B cell (primary cell): ENCODE results near the gene HSD11B2. TPM values are rescaled to one million over a fixed set of nuclear protein-coding genes. Genes with fewer than 3 reads are reported as not detected.
A peak's percentile ranks its signal among the peaks of the same experiment; 100 is the strongest.

Source experiments
- ATAC-seq: fragments of 200-7000 bp; cut with Tn5 transposase; one replicate; pipeline ENCODE4 v1.10.0; 2021; ENCODE audit warnings: low read depth, mild to moderate bottlenecking, moderate number of reproducible peaks, moderate library complexity
- CTCF ChIA-PET: fragments of 350-600 bp; sonication (Branson Sonifier 250); formaldehyde crosslinking; loops from one replicate; lab custom pipeline; 2021; ENCODE audit warnings: antibody characterized with exemption, inconsistent platforms; lab: Charles Lee
- POLR2A ChIA-PET: fragments of 350-600 bp; sonication (Branson Sonifier 250); formaldehyde crosslinking; loops from one replicate; lab custom pipeline; 2021; ENCODE audit warnings: antibody characterized with exemption; lab: Charles Lee
- DNase-seq: peaks from one replicate; pipeline ENCODE4 v3.0.0; 2013
- H2AFZ ChIP-seq: 2 replicates; pipeline ENCODE4 v1.6.1; 2012; ENCODE audit warnings: mild to moderate bottlenecking, low read depth, low read length; ENCODE audit not compliant: insufficient read depth, poor library complexity, severe bottlenecking
- H3K27ac ChIP-seq, 2 donors: 1 replicate in 1 of 2; 2 replicates in 1 of 2; pipeline ENCODE4 v1.5.1; 2012 to 2013; ENCODE audit warnings: low read length in 2 of 2, mild to moderate bottlenecking in 2 of 2, moderate library complexity in 1 of 2
- H3K27me3 ChIP-seq, 4 experiments: fragments of 200-600 bp in 1 of 4; sonication (generic) in 1 of 4; replicated peaks in 1 of 4; 1 replicate in 2 of 4; 2 replicates in 2 of 4; pipeline versions ENCODE4 v1.6.1 to v1.7.0; 2013 to 2016; ENCODE audit warnings: low read length in 3 of 4, mild to moderate bottlenecking in 2 of 4, mixed read lengths in 1 of 4, moderate library complexity in 1 of 4; ENCODE audit not compliant: insufficient read depth in 4 of 4, control insufficient read depth in 3 of 4; ENCODE audit errors: control extremely low read depth in 1 of 4
- H3K36me3 ChIP-seq, 2 experiments: replicated peaks in 1 of 2; 1 replicate in 1 of 2; 2 replicates in 1 of 2; pipeline versions ENCODE4 v1.6.1 to v1.7.1; 2013; ENCODE audit warnings: low read length in 1 of 2; ENCODE audit not compliant: insufficient read depth in 2 of 2, control insufficient read depth in 1 of 2; ENCODE audit errors: control extremely low read depth in 1 of 2, extremely low read depth in 1 of 2
- H3K4me1 ChIP-seq, 2 donors: fragments of 200-600 bp in 1 of 2; sonication (generic) in 1 of 2; 1 replicate in 1 of 2; 2 replicates in 1 of 2; pipeline versions ENCODE4 v1.5.1 to v1.6.1; 2013 to 2017; ENCODE audit warnings: low read length in 2 of 2; ENCODE audit not compliant: control insufficient read depth in 2 of 2, insufficient read depth in 2 of 2
- H3K4me2 ChIP-seq: replicated peaks from 2 replicates; pipeline ENCODE3; 2012; ENCODE audit warnings: mild to moderate bottlenecking, low read depth, low read length; ENCODE audit not compliant: poor library complexity, severe bottlenecking
- H3K4me3 ChIP-seq, 5 experiments: fragments of 200-600 bp in 1 of 5; sonication (generic) in 1 of 5; 1 replicate in 3 of 5; 2 replicates in 2 of 5; pipeline versions ENCODE4 v1.5.1 to v1.7.0; 2011 to 2016; ENCODE audit warnings: low read length in 4 of 5, mild to moderate bottlenecking in 4 of 5, low read depth in 2 of 5, control low read depth in 1 of 5, moderate library complexity in 1 of 5; ENCODE audit not compliant: insufficient read depth in 1 of 5; ENCODE audit errors: control extremely low read depth in 1 of 5, extremely low read depth in 1 of 5
- H3K79me2 ChIP-seq: fragments of 200-600 bp; sonication (generic); one replicate; pipeline ENCODE4 v1.6.0; 2016; ENCODE audit warnings: low read length; ENCODE audit not compliant: control insufficient read depth, insufficient read depth
- H3K9ac ChIP-seq: fragments of 200-600 bp; sonication (generic); 2 replicates; pipeline ENCODE4 v1.6.1; 2017; ENCODE audit warnings: mild to moderate bottlenecking, low read length, moderate library complexity
- H3K9me3 ChIP-seq, 3 donors: one replicate each; pipeline versions ENCODE4 v1.6.1 to v1.7.1; 2013; ENCODE audit warnings: low read length in 2 of 3; ENCODE audit not compliant: control insufficient read depth in 2 of 3, insufficient read depth in 1 of 3; ENCODE audit errors: control extremely low read depth in 1 of 3
- H4K20me1 ChIP-seq: 2 replicates; pipeline ENCODE4 v1.6.0; 2012; ENCODE audit warnings: mild to moderate bottlenecking, low read length; ENCODE audit not compliant: insufficient read depth, control insufficient read depth, poor library complexity, severe bottlenecking
- H3K27ac Mint-ChIP-seq: one replicate; pipeline ENCODE4 v1.8.0; 2021; ENCODE audit warnings: mixed read lengths
- H3K27me3 Mint-ChIP-seq: one replicate; pipeline ENCODE4 v1.8.0; 2021; ENCODE audit warnings: mixed read lengths
- H3K4me1 Mint-ChIP-seq: one replicate; pipeline ENCODE4 v1.8.0; 2021; ENCODE audit warnings: mixed read lengths
- H3K4me3 Mint-ChIP-seq: one replicate; pipeline ENCODE4 v1.8.0; 2021; ENCODE audit warnings: mixed read lengths
- H3K9me3 Mint-ChIP-seq: one replicate; pipeline ENCODE4 v1.8.0; 2022; ENCODE audit warnings: mixed read lengths; ENCODE audit not compliant: insufficient read depth
- CTCF ChIP-seq: fragments of 200-600 bp; IDR thresholded peaks from one replicate; pipeline ENCODE4 v1.8.0; 2022; ENCODE audit warnings: antibody characterized with exemption, mild to moderate bottlenecking
- EZH2 ChIP-seq: IDR thresholded peaks from 2 replicates; pipeline ENCODE4 v1.6.1; 2012; ENCODE audit warnings: borderline replicate concordance, low read depth, mild to moderate bottlenecking, moderate library complexity, low read length; ENCODE audit not compliant: insufficient read depth, poor library complexity, severe bottlenecking
- WGBS: methylation state at CpG from one replicate; pipeline ENCODE4 v1.1.5; 2013; ENCODE audit warnings: missing lambda C conversion rate; ENCODE audit not compliant: insufficient coverage; 5-methylcytosine and 5-hydroxymethylcytosine counted together
- intact Hi-C: fragments of 100-400 bp; cut with micrococcal nuclease; formaldehyde crosslinking; loops from one replicate; pipeline ENCODE4 v1.10.0; 2022
- polyA plus RNA-seq: library from polyadenylated mRNA; depleted of rRNA; stranded (reverse); fragments of >200 nt; gene quantifications from 2 replicates; pipeline ENCODE4 v1.2.3, GENCODE V29; 2012
- small RNA-seq: library from RNA; depleted of rRNA; stranded (forward); fragments of <200 nt; gene quantifications from one replicate; pipeline ENCODE3, GENCODE V24; 2012; ENCODE audit warnings: low replicate concordance, low read depth; ENCODE audit not compliant: insufficient read length
- total RNA-seq, 2 donors: library from RNA; stranded (reverse); fragments of 120-200 nt in 1 of 2; gene quantifications; 1 replicate in 1 of 2; 2 replicates in 1 of 2; pipeline versions ENCODE4 v1.2.3 to v1.2.4, GENCODE V29; 2013 to 2022

HSD11B2 gene
- total and polyA plus RNA-seq, 2 donors (not counting 1 experiment from before 2014, with no cell fraction given) = 0.09 TPM; not detected in 1

DNA sequence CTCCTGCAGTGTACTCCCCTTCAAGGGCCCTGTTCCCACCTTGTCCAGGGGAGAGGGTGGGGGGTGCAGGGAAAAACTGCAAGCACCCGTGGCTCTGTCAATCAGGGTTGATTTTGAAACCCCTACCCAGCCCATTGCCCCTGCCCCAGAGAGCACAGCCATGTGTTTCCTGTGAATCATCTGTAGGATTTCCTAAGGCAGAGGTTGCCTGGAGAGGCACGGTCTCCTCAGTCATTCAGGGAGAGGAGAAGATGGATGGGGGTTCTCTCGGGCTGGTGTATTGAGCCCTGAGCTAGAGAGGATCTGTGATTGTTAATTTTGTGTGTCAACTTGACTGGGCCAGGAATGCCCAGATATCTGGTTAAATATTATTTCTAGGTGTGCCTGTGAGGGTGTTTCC, 55.9 kb downstream of the HSD11B2 start:
- no peak overlapping the region for H3K9ac ChIP-seq
- H3K9me3 ChIP-seq = peaks cover 0 to 2% (median 0%) of the 10 kb centered on the region in 3 donors
- H3K27ac ChIP-seq = peak overlapping the region in 1 of 2 donors; percentile 2
- 39% methylated on average over 2 of the region's 3 CpGs for whole genome bisulfite sequencing
- Mint-ChIP-seq H3K27ac (peak overlapping the region; percentile 68), H3K4me1 (peaks cover 77% of the 10 kb centered on the region), H3K9me3 (no peaks in the 10 kb centered on the region), H3K27me3 (no peaks in the 10 kb centered on the region), H3K4me3 (no peak overlapping the region)
- no peak overlapping the region for H3K4me3 ChIP-seq
- ChIA-PET POLR2A (interaction anchor here (0.5 kb wide), 1 partner anchor 184 kb away, joined by 4 read pairs; no protein-coding TSS in a partner anchor), CTCF (interaction anchor here (23.6 kb wide), 1 partner anchor 31 kb away, joined by 817 read pairs; no protein-coding TSS in a partner anchor)
- H3K4me2 ChIP-seq = no peak overlapping the region
- no peak overlapping the region for H2AFZ ChIP-seq
- H4K20me1 ChIP-seq = no peaks in the 10 kb centered on the region
- peaks cover 0 to 22% of the 10 kb centered on the region in 2 experiments for H3K36me3 ChIP-seq
- intact Hi-C loops = loop anchor here (10.0 kb wide), 1 partner anchor 318 kb away; the partner anchor contains the start of genes RANBP10 and TSNAXIP1
- H3K79me2 ChIP-seq = peaks cover 48% of the 10 kb centered on the region
- TF ChIP-seq CTCF = no peak
- TF ChIP-seq EZH2 = no peak
- H3K4me1 ChIP-seq = peaks cover 76 to 84% of the 10 kb centered on the region in 2 donors
- no peaks in the 10 kb centered on the region for H3K27me3 ChIP-seq
- ATAC-seq = no peak
- DNase-seq = no peak

Small RNA genes lying within 50 kb of the gene (small RNA-seq; reads per million reads assigned to genes)
- gene RNU1-123P = not detected

Other genes with a start within 250 kb of the HSD11B2 start
- 6.2 and 12.4 TPM in 2 replicates for gene MATCAP1, start 247.2 kb upstream of the HSD11B2 start, total RNA-seq
- gene MATCAP1, start 247.2 kb upstream of the HSD11B2 start, polyA plus RNA-seq = 8.9 and 9.1 TPM in 2 replicates
- not detected in 2 replicates for gene EXOC3L1, start 241.0 kb upstream of the HSD11B2 start, total RNA-seq
- not detected in 2 replicates for gene EXOC3L1, start 241.0 kb upstream of the HSD11B2 start, polyA plus RNA-seq
- 104 and 106 TPM in 2 replicates for gene E2F4, start 239.0 kb upstream of the HSD11B2 start, total RNA-seq
- gene E2F4, start 239.0 kb upstream of the HSD11B2 start, polyA plus RNA-seq = 188 and 195 TPM in 2 replicates
- gene ELMO3, start 232.0 kb upstream of the HSD11B2 start, total RNA-seq = 8.3 and 9.6 TPM in 2 replicates
- gene ELMO3, start 232.0 kb upstream of the HSD11B2 start, polyA plus RNA-seq = 7.9 and 9.1 TPM in 2 replicates
- gene TMEM208, start 204.0 kb upstream of the HSD11B2 start, total RNA-seq = 36.3 and 40.4 TPM in 2 replicates
- gene TMEM208, start 204.0 kb upstream of the HSD11B2 start, polyA plus RNA-seq = 31.5 and 36.1 TPM in 2 replicates
- gene FHOD1, start 183.6 kb upstream of the HSD11B2 start, total RNA-seq = 46.9 and 47.3 TPM in 2 replicates
- 44.1 and 46.3 TPM in 2 replicates for gene FHOD1, start 183.6 kb upstream of the HSD11B2 start, polyA plus RNA-seq
- gene SLC9A5, start 182.1 kb upstream of the HSD11B2 start, total RNA-seq = 1.7 and 2.4 TPM in 2 replicates
- 1.1 and 1.7 TPM in 2 replicates for gene SLC9A5, start 182.1 kb upstream of the HSD11B2 start, polyA plus RNA-seq
- 6.0 and 6.7 TPM in 2 replicates for gene PLEKHG4, start 151.6 kb upstream of the HSD11B2 start, total RNA-seq
- gene PLEKHG4, start 151.6 kb upstream of the HSD11B2 start, polyA plus RNA-seq = 4.6 and 7.1 TPM in 2 replicates
- not detected in 2 replicates for gene KCTD19, start 104.4 kb upstream of the HSD11B2 start, total RNA-seq
- 0.22 and 0.52 TPM in 2 replicates for gene KCTD19, start 104.4 kb upstream of the HSD11B2 start, polyA plus RNA-seq
- not detected in 2 replicates for gene LRRC36, start 104.3 kb upstream of the HSD11B2 start, total RNA-seq
- gene LRRC36, start 104.3 kb upstream of the HSD11B2 start, polyA plus RNA-seq = 0.98 and 1.5 TPM in 2 replicates
- not detected in 2 replicates for gene TPPP3, start 37.6 kb upstream of the HSD11B2 start, total RNA-seq
- 0.29 and 0.31 TPM in 2 replicates for gene TPPP3, start 37.6 kb upstream of the HSD11B2 start, polyA plus RNA-seq
- 2.4 and 2.8 TPM in 2 replicates for gene ZDHHC1, start 14.6 kb upstream of the HSD11B2 start, total RNA-seq
- gene ZDHHC1, start 14.6 kb upstream of the HSD11B2 start, polyA plus RNA-seq = 0.58 and 0.71 TPM in 2 replicates
- gene ATP6V0D1, start 50.0 kb downstream of the HSD11B2 start, total RNA-seq = 59.7 and 62.1 TPM in 2 replicates
- 56.3 and 91.0 TPM in 2 replicates for gene ATP6V0D1, start 50.0 kb downstream of the HSD11B2 start, polyA plus RNA-seq
- gene AGRP, start 52.4 kb downstream of the HSD11B2 start, total RNA-seq = not detected in 2 replicates
- not detected in 2 replicates for gene AGRP, start 52.4 kb downstream of the HSD11B2 start, polyA plus RNA-seq
- 363 and 382 TPM in 2 replicates for gene RIPOR1, start 97.7 kb downstream of the HSD11B2 start, total RNA-seq
- 124 and 177 TPM in 2 replicates for gene RIPOR1, start 97.7 kb downstream of the HSD11B2 start, polyA plus RNA-seq
- 78.4 and 80.6 TPM in 2 replicates for gene CTCF, start 131.4 kb downstream of the HSD11B2 start, total RNA-seq
- gene CTCF, start 131.4 kb downstream of the HSD11B2 start, polyA plus RNA-seq = 42.7 and 55.2 TPM in 2 replicates
- gene CARMIL2, start 214.0 kb downstream of the HSD11B2 start, total RNA-seq = 167 and 170 TPM in 2 replicates
- 169 and 235 TPM in 2 replicates for gene CARMIL2, start 214.0 kb downstream of the HSD11B2 start, polyA plus RNA-seq
- 47.6 and 58.1 TPM in 2 replicates for gene ACD, start 229.1 kb downstream of the HSD11B2 start, total RNA-seq
- 60.2 and 71.4 TPM in 2 replicates for gene ACD, start 229.1 kb downstream of the HSD11B2 start, polyA plus RNA-seq
- 13.6 and 14.8 TPM in 2 replicates for gene PARD6A, start 229.8 kb downstream of the HSD11B2 start, total RNA-seq
- 7.9 and 15.9 TPM in 2 replicates for gene PARD6A, start 229.8 kb downstream of the HSD11B2 start, polyA plus RNA-seq
- gene ENKD1, start 235.6 kb downstream of the HSD11B2 start, total RNA-seq = 12.8 and 14.3 TPM in 2 replicates
- 12.6 and 13.3 TPM in 2 replicates for gene ENKD1, start 235.6 kb downstream of the HSD11B2 start, polyA plus RNA-seq
- gene C16orf86, start 235.7 kb downstream of the HSD11B2 start, total RNA-seq = 8.7 and 9.9 TPM in 2 replicates
- 13.3 and 18.0 TPM in 2 replicates for gene C16orf86, start 235.7 kb downstream of the HSD11B2 start, polyA plus RNA-seq